SK-N-MC (cell line): ENCODE measurements around the gene BCCIP.

ENCODE experiments used
- DNase-seq: peaks from one replicate; pipeline ENCODE4 v3.0.0-alpha.2; 2011; ENCODE audit warnings: low read depth, low spot score
- H3K27ac ChIP-seq: fragments of 200-600 bp; sonication (generic); 2 replicates; pipeline ENCODE4 v1.5.1; 2016; ENCODE audit warnings: mixed run types
- H3K36me3 ChIP-seq: fragments of 200-600 bp; sonication (generic); 2 replicates; pipeline ENCODE4 v1.6.1; 2017; ENCODE audit warnings: antibody characterized with exemption, low read length, mixed read lengths; ENCODE audit not compliant: insufficient read depth
- H3K4me3 ChIP-seq: fragments of 200-600 bp; sonication (generic); 2 replicates; pipeline ENCODE4 v1.5.1; 2016
- H3K9ac ChIP-seq: fragments of 200-600 bp; sonication (generic); 2 replicates; pipeline ENCODE4 v1.8.0; 2017; ENCODE audit warnings: mixed run types, mixed read lengths; ENCODE audit not compliant: insufficient read length
- H3K9me3 ChIP-seq: fragments of 200-600 bp; sonication (generic); 2 replicates; pipeline ENCODE4 v1.6.1; 2017; ENCODE audit warnings: low read depth, mild to moderate bottlenecking, antibody characterized with exemption, low read length, moderate library complexity, mixed read lengths
- EZH2 ChIP-seq: fragments of 200-600 bp; sonication (generic); IDR thresholded peaks from one replicate; pipeline ENCODE4 v1.6.1; 2017; ENCODE audit warnings: antibody characterized with exemption
- FOXP2 ChIP-seq: optimal IDR thresholded peaks from 2 replicates; pipeline ENCODE3; 2011; ENCODE audit warnings: mild to moderate bottlenecking, moderate library complexity; ENCODE audit not compliant: insufficient read depth; ENCODE audit errors: extremely low read length, control extremely low read depth
- POLR2AphosphoS5 ChIP-seq: IDR thresholded peaks from 2 replicates; pipeline ENCODE4 v1.6.1; 2012; ENCODE audit warnings: mild to moderate bottlenecking, low read depth, low read length, borderline replicate concordance

BCCIP gene

DNA sequence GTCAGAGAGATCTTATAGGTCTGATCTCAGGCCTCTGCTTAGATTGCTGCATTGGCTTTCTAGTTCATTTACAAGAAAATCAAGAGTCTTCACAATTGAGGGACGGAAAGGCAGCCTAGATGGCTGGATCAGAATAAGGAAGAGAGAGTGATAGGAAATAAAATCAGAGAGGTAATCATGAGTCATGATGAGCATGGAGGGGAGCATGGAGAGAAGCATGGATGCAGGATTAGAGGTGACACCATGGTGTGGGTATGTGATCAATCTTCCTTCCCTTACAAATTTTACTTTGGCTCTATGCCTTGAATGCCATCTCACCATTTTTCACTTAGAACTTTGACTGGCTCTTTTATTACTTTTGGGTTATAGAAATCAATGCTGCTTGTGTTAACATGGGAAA is 1.4 kb downstream of the BCCIP start:
- peaks cover 38% of the 10 kb centered on the region for H3K36me3 ChIP-seq
- peak overlapping the region; percentile 89 for H3K4me3 ChIP-seq
- peak overlapping the region; percentile 91 for H3K9ac ChIP-seq
- H3K9me3 ChIP-seq = no peaks in the 10 kb centered on the region
- DNase-seq = no peak
- TF ChIP-seq EZH2 (no peak), POLR2AphosphoS5 (no peak), FOXP2 (no peak)
- H3K27ac ChIP-seq = no peak overlapping the region

DNA sequence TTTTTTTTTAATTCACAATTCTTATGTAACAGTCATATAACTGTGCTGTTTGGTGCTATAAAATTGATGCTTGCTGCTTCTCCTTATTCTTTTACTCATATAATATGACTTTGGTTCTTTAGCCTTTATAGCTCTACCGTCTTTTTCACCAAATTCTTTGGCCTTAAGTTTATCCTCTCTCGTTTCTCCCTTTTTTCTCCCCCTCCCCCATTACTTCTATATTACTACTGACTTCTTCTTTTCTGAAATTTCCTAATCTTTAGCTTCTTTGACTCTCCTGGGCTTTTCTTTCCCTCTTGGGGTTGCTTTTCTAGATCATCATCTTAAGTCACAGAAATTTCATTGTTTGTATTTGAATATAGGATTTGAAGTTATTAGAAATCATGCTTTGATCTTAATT is 3.8 kb downstream of the BCCIP start:
- Histone ChIP-seq H3K27ac (no peak overlapping the region), H3K9ac (no peak overlapping the region), H3K36me3 (peaks cover 51% of the 10 kb centered on the region), H3K4me3 (no peak overlapping the region), H3K9me3 (no peaks in the 10 kb centered on the region)
- TF ChIP-seq FOXP2 = no peak
- TF ChIP-seq POLR2AphosphoS5 = no peak
- TF ChIP-seq EZH2 = no peak
- no peak for DNase-seq

DNA sequence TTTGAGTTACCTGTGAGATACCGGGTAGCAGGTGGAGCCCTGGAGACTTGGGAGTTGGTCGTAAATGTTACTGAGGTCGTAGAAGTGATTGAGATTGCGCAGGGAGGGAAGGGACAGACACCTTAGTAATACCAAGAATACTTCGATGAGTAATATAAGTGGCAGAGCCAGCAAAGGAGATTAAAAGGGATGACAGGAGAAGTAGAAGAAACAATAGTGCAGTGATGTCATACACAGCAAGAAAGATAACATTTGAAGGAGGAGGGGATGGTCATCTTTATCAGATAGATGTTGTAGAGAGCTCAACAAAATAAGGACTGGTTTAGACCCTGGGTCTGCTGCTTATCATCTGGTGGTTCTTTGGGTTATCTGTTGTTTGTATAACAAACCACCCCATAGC is 5.0 kb downstream of the BCCIP start:
- H3K4me3 ChIP-seq = no peak overlapping the region
- DNase-seq = no peak
- no peak overlapping the region for H3K9ac ChIP-seq
- no peak overlapping the region for H3K27ac ChIP-seq
- TF ChIP-seq EZH2 = no peak
- TF ChIP-seq POLR2AphosphoS5 = no peak
- no peak for TF ChIP-seq FOXP2
- peaks cover 59% of the 10 kb centered on the region for H3K36me3 ChIP-seq
- H3K9me3 ChIP-seq = no peaks in the 10 kb centered on the region

DNA sequence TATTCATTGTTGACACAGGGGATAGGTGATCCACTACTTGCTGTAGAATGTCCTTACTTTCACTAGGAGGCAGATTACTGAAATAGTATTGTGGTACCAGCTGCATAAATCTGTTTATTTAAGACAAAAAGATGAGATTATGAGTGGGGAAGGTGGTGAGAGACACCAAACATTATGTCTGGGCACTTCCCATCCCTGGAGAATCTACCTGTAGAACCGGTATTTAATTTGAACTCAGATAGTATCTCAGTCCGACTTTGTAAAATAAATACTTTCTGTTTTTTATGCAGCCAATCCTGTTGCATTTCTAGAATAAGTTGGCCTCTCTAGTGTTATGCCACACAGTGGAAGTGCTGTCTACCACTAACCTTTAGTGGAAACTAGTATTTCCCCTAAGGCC is 13.4 kb downstream of the BCCIP start:
- no peak overlapping the region for H3K9ac ChIP-seq
- no peak overlapping the region for H3K4me3 ChIP-seq
- DNase-seq = no peak
- H3K36me3 ChIP-seq = peaks cover 23% of the 10 kb centered on the region; the same call in 1 of the 2 replicates
- no peak overlapping the region for H3K27ac ChIP-seq
- no peaks in the 10 kb centered on the region for H3K9me3 ChIP-seq
- TF ChIP-seq FOXP2 (no peak), POLR2AphosphoS5 (no peak), EZH2 (no peak)

DNA sequence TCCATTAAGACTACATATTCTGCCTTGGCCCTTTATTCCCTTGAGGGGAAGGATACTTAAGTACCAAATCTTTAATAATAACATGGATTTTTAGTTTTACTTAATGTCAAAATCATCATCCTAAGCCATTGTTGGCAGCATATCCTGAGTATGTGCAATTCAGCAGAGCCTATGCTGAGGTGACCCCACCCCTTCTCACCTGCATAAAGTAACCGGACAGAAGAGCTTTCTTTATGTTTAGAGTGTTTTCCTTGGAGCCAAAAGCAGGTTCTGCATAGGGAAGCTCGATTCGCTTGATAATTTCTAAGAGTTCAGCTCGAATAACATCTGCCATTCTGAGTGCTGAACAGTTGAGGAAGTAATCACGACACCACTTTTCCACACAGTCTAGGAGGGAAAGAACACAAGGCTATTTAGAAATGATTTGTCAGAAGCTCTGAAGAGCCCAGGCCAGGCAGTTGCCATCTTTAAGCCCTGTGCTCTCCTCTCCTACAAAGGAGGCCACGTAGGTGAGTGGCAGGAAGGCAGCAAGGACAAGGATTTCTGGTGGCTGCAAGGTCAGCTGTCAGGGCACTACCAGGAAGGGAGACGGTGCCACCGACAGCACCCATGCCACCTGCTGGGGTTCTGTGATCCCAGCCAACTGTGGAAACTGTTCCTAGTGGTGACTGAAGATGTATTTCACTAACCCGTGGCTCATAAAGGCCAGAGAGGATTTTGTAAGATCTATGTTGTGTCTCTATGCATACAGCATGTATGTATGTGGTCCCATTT is 15.6 kb downstream of the BCCIP start:
- H3K36me3 ChIP-seq = peaks cover 8% of the 10 kb centered on the region; the same call in 1 of the 2 replicates

DNA sequence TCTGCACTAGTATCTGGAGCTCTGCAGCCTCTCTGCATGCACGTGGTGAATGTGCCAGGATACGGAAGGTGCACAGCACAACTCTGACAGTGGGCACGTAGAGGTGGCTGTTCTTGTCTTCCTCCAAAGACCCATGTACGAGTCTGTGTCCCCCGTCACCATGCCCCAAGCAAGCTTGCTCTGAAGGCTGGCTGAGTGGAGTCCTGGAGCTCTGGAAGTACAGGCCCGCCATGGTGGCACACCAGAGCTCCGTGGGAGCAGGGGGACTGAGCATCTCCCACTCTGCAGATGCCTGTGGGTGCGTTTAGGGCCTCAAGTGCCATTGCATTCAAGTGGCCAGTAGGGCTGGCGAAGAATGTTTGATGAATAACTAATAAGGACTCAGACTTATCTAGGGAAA is 17.1 kb downstream of the BCCIP start:
- H3K27ac ChIP-seq = no peak overlapping the region
- TF ChIP-seq EZH2 (no peak), FOXP2 (no peak), POLR2AphosphoS5 (no peak)
- no peaks in the 10 kb centered on the region for H3K9me3 ChIP-seq
- no peak overlapping the region for H3K4me3 ChIP-seq
- peaks cover 6% of the 10 kb centered on the region; the same call in 1 of the 2 replicates for H3K36me3 ChIP-seq
- no peak overlapping the region for H3K9ac ChIP-seq
- no peak for DNase-seq

More for the DNA sequence above, 15.6 kb downstream of the BCCIP start:
- Histone ChIP-seq H3K4me3 (no peak overlapping the region), H3K27ac (no peak overlapping the region), H3K9me3 (no peaks in the 10 kb centered on the region), H3K9ac (no peak overlapping the region)
- DNase-seq = no peak
- TF ChIP-seq FOXP2 (no peak), POLR2AphosphoS5 (no peak), EZH2 (no peak)

DNA sequence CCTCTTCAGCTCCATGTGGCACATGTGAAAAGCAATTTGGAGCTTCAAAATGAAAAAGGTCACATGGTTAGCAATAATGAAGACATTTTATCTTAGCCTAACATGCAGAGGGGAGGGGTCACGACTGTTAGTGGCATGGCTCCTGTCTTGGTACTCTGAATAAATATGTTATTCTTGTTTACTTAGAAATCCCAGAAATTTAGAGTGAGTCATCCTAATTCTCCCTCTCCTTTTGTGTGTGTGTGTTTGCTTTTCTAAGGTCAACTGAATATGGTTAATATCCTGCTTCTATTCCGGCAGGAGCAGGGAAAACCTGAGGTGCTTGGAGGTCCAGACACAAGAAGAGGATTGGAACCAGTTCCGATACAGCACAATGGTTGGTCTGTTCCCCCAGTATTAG is 17.6 kb downstream of the BCCIP start:
- no peak overlapping the region for H3K4me3 ChIP-seq
- H3K36me3 ChIP-seq = peaks cover 6% of the 10 kb centered on the region; the same call in 1 of the 2 replicates
- no peak overlapping the region for H3K9ac ChIP-seq
- TF ChIP-seq POLR2AphosphoS5 (no peak), EZH2 (no peak), FOXP2 (no peak)
- DNase-seq = no peak
- no peak overlapping the region for H3K27ac ChIP-seq
- H3K9me3 ChIP-seq = no peaks in the 10 kb centered on the region

DNA sequence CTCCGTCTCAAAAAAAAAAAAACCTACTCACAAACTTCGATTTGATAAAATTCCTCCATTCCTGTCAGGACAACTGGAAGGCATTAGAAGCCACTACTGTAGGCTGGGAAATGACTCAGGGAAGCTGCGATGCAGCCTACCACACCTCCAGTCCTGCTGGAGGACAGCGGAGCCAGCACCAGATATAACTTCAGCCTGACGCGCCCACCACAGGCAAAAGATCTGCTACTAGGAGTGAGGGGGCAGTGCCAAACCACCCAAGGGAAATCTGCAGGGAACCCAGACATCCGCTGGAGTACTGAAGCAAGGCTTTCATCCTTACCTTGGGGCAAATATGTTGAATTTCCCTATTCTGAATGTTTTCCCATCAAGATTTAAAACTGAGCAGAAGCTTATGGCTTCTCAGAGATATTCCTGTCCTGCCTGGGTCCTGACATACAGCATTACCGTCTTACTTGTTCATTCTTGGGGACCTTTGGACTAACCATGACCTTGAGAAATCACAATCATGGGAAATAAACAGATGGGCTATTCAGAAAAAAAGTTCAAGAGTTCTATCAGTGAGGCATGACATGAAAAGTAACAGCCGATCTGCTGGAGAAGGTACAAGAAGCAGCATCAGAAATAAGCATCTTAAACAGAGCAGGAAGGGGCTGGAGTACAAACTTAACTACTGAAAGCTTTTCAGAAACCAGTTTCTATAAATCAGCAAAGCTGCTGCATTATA is 20.4 kb downstream of the BCCIP start:
- Histone ChIP-seq H3K36me3 (no peaks in the 10 kb centered on the region; the same call in 1 of the 2 replicates), H3K4me3 (no peak overlapping the region), H3K27ac (no peak overlapping the region), H3K9me3 (no peaks in the 10 kb centered on the region), H3K9ac (no peak overlapping the region)
- TF ChIP-seq EZH2 (no peak), FOXP2 (no peak), POLR2AphosphoS5 (no peak)
- no peak for DNase-seq
